ENCODE results near the gene GDI1. TPM values are rescaled to one million over a fixed set of nuclear protein-coding genes. Genes with fewer than 3 reads are reported as not detected.

The GDI1 gene
- total and polyA plus RNA-seq, 9 of the 15 experiments (the other 6 are each of a cell fraction or from before 2014, with no cell fraction given), result 0.97 to 82.6 (median 37.5) TPM

GRCh38 chrX:154398668-154399526 is 38.1 kb upstream of the GDI1 start (continued):
- TF ChIP-seq ZNF146 (CRISPR knock-in tag; IDR thresholded peaks at IDR 0.05; ENCODE audit: unreplicated experiment) (no peak), MEIS2 (IDR thresholded peaks at IDR 0.05; ENCODE audit: partially characterized antibody) (no peak), RBM39 (optimal IDR thresholded peaks at IDR 0.05; ENCODE audit: low read depth, low read length) (peak; percentile 61), ZNF253 (CRISPR knock-in tag; conservative IDR thresholded peaks at IDR 0.05) (no peak), ZNF436 (CRISPR knock-in tag; IDR thresholded peaks at IDR 0.05) (no peak), ASH1L (IDR thresholded peaks at IDR 0.05; ENCODE audit: borderline replicate concordance, low read depth, partially characterized antibody) (no peak), ZHX1 (conservative IDR thresholded peaks at IDR 0.05; ENCODE audit: low read length) (no peak), MTF1 (CRISPR knock-in tag; IDR thresholded peaks at IDR 0.05; ENCODE audit: borderline replicate concordance) (no peak), ZBTB8A (IDR thresholded peaks at IDR 0.05; ENCODE audit: partially characterized antibody) (no peak), HES1 (IDR thresholded peaks at IDR 0.05; ENCODE audit: low read depth) (no peak), GATAD2A (IDR thresholded peaks at IDR 0.05) (no peak), FUS (optimal IDR thresholded peaks at IDR 0.05; ENCODE audit: low read depth, low read length) (no peak), MAZ (CRISPR knock-in tag; conservative IDR thresholded peaks at IDR 0.05 in 1 of 2, IDR thresholded peaks at IDR 0.05 in 1 of 2) (0 out of 4 replicates have a peak, but pooled peaks of 1 of the 2 experiments have one; percentile 2), ELF1 (tag; IDR thresholded peaks at IDR 0.05) (peak; percentile 71), HDGF (IDR thresholded peaks at IDR 0.05) (no peak), CREB3L1 (IDR thresholded peaks at IDR 0.05; ENCODE audit: borderline replicate concordance, low read depth) (peak; percentile 17; the same call in 1 of the 2 replicates), IFI16 (CRISPR knock-in tag; IDR thresholded peaks at IDR 0.05) (no peak), GTF2E2 (tag; IDR thresholded peaks at IDR 0.05) (no peak), ZNF586 (CRISPR knock-in tag; conservative IDR thresholded peaks at IDR 0.05) (no peak), KAT8 (IDR thresholded peaks at IDR 0.05; ENCODE audit: low read depth) (no peak), RBBP5 (IDR thresholded peaks at IDR 0.05; ENCODE audit: borderline replicate concordance, insufficient read depth, low read length, poor library complexity, severe bottlenecking) (peak; percentile 51)
